Ectodermal cell (in vitro differentiated cells): ENCODE measurements around the gene PPL. TPM values are rescaled to one million over a fixed set of nuclear protein-coding genes. Genes with fewer than 3 reads are reported as not detected.

Source experiments
- H3K27ac ChIP-seq: 2 replicates; pipeline ENCODE4 v1.7.0; 2013; ENCODE audit warnings: mild to moderate bottlenecking, low read depth, low read length; ENCODE audit not compliant: insufficient read depth, poor library complexity, severe bottlenecking
- H3K27me3 ChIP-seq: 2 replicates; pipeline ENCODE4 v1.7.0; 2013; ENCODE audit warnings: mild to moderate bottlenecking, low read length; ENCODE audit not compliant: insufficient read depth, control insufficient read depth, poor library complexity, severe bottlenecking
- H3K36me3 ChIP-seq: one replicate; pipeline ENCODE4 v1.7.0; 2013; ENCODE audit warnings: low read length; ENCODE audit not compliant: control insufficient read depth, insufficient read depth
- H3K4me1 ChIP-seq: one replicate; pipeline ENCODE4 v1.7.0; 2013; ENCODE audit warnings: low read length; ENCODE audit not compliant: control insufficient read depth, insufficient read depth
- H3K4me3 ChIP-seq: 2 replicates; pipeline ENCODE4 v1.7.0; 2013; ENCODE audit warnings: low read depth, low read length, control low read depth; ENCODE audit not compliant: insufficient read depth
- H3K9me3 ChIP-seq: 2 replicates; pipeline ENCODE4 v1.7.0; 2013; ENCODE audit warnings: mild to moderate bottlenecking, low read length, moderate library complexity; ENCODE audit not compliant: control insufficient read depth
- WGBS, 2 experiments: methylation state at CpG; one replicate each; pipeline ENCODE4 v1.1.7; 2013; ENCODE audit warnings: missing lambda C conversion rate in 2 of 2; 5-methylcytosine and 5-hydroxymethylcytosine counted together
- polyA plus RNA-seq, 4 experiments: library from polyadenylated mRNA; stranded (reverse); fragments of 50-300 nt; gene quantifications; one replicate each; pipeline ENCODE4 v1.2.3, GENCODE V29; 2013

Gene PPL
- polyA plus RNA-seq (2013, experiment 1 of 4) = 3.2 TPM
- 4.2 TPM for polyA plus RNA-seq (2013, experiment 2 of 4)
- 3.4 TPM for polyA plus RNA-seq (2013, experiment 3 of 4)
- polyA plus RNA-seq (2013, experiment 4 of 4) = 4.0 TPM

GRCh38 chr16:4936991-4937781 lies at the start of gene PPL:
Gene PPL (minus strand): TSS chr16:4937148. CDS start chr16:4937045, 103 bp downstream.
- Histone ChIP-seq H3K4me3 (peak within 1 kb of the TSS; percentile 49), H3K4me1 (peaks cover 6% of the 10 kb centered on the region), H3K27me3 (peaks cover 37% of the 10 kb centered on the region), H3K27ac (no peak within 1 kb of the TSS), H3K9me3 (no peaks in the 10 kb centered on the region), H3K36me3 (no peaks in the 10 kb centered on the region)
- 9% methylated on average over 76 of the region's 76 CpGs for WGBS, 2 experiments

GRCh38 chr16:4984174-4984990 lies 47.4 kb upstream of the PPL start:
- Histone ChIP-seq H3K4me3 (no peak overlapping the region), H3K27me3 (peaks cover 47% of the 10 kb centered on the region), H3K36me3 (no peaks in the 10 kb centered on the region), H3K27ac (no peak overlapping the region), H3K9me3 (no peaks in the 10 kb centered on the region), H3K4me1 (no peaks in the 10 kb centered on the region)
- WGBS, 2 experiments = 88 to 96% methylated on average over 2 to 4 of the region's 5 CpGs

GRCh38 chr16:4982056-4982867 lies 45.3 kb upstream of the PPL start:
- H3K4me1 ChIP-seq = no peaks in the 10 kb centered on the region
- no peak overlapping the region for H3K27ac ChIP-seq
- H3K36me3 ChIP-seq = no peaks in the 10 kb centered on the region
- peaks cover 26% of the 10 kb centered on the region for H3K27me3 ChIP-seq
- WGBS, 2 experiments = 73 to 79% methylated on average over 19 to 20 of the region's 20 CpGs
- no peak overlapping the region for H3K4me3 ChIP-seq
- H3K9me3 ChIP-seq = no peaks in the 10 kb centered on the region

- Histone ChIP-seq H3K36me3 (no peaks in the 10 kb centered on the region), H3K9me3 (no peaks in the 10 kb centered on the region), H3K27ac (no peak overlapping the region), H3K4me1 (no peaks in the 10 kb centered on the region), H3K27me3 (peaks cover 18% of the 10 kb centered on the region), H3K4me3 (no peak overlapping the region)
- WGBS, 2 experiments = 91 to 92% methylated on average over 7 of the region's 7 CpGs
Observed at GRCh38 chr16:4981473-4981872, 44.5 kb upstream of the PPL start.

GRCh38 chr16:4980691-4981090 lies 43.7 kb upstream of the PPL start:
- WGBS, 2 experiments = 86 to 90% methylated on average over 10 of the region's 10 CpGs

GRCh38 chr16:4979736-4980660 lies 43.0 kb upstream of the PPL start:
- no peaks in the 10 kb centered on the region for H3K9me3 ChIP-seq
- H3K27me3 ChIP-seq = peaks cover 7% of the 10 kb centered on the region
- no peak overlapping the region for H3K27ac ChIP-seq
- no peaks in the 10 kb centered on the region for H3K4me1 ChIP-seq
- no peaks in the 10 kb centered on the region for H3K36me3 ChIP-seq
- 88 to 90% methylated on average over 25 of the region's 25 CpGs for WGBS, 2 experiments
- H3K4me3 ChIP-seq = no peak overlapping the region

More at GRCh38 chr16:4980691-4981090, 43.7 kb upstream of the PPL start:
- H3K4me1 ChIP-seq = no peaks in the 10 kb centered on the region
- H3K27ac ChIP-seq = no peak overlapping the region
- H3K36me3 ChIP-seq = no peaks in the 10 kb centered on the region
- H3K9me3 ChIP-seq = no peaks in the 10 kb centered on the region
- H3K4me3 ChIP-seq = no peak overlapping the region
- peaks cover 10% of the 10 kb centered on the region for H3K27me3 ChIP-seq

GRCh38 chr16:4979164-4979563 lies 42.2 kb upstream of the PPL start:
- no peaks in the 10 kb centered on the region for H3K9me3 ChIP-seq
- no peak overlapping the region for H3K4me3 ChIP-seq
- 93 to 94% methylated on average over 7 of the region's 7 CpGs for WGBS, 2 experiments
- H3K4me1 ChIP-seq = no peaks in the 10 kb centered on the region
- no peaks in the 10 kb centered on the region for H3K36me3 ChIP-seq
- H3K27me3 ChIP-seq = no peaks in the 10 kb centered on the region
- H3K27ac ChIP-seq = no peak overlapping the region

- Histone ChIP-seq H3K36me3 (no peaks in the 10 kb centered on the region), H3K27ac (no peak overlapping the region), H3K27me3 (no peaks in the 10 kb centered on the region), H3K4me3 (no peak overlapping the region), H3K4me1 (peaks cover 5% of the 10 kb centered on the region), H3K9me3 (no peaks in the 10 kb centered on the region)
- 87 to 88% methylated on average over 4 to 5 of the region's 5 CpGs for WGBS, 2 experiments
Observed at GRCh38 chr16:4976611-4977145, 39.7 kb upstream of the PPL start.

GRCh38 chr16:4976079-4976478 lies 39.1 kb upstream of the PPL start:
- H3K4me1 ChIP-seq = peaks cover 5% of the 10 kb centered on the region
- no peaks in the 10 kb centered on the region for H3K36me3 ChIP-seq
- H3K27me3 ChIP-seq = no peaks in the 10 kb centered on the region
- H3K27ac ChIP-seq = no peak overlapping the region
- H3K9me3 ChIP-seq = no peaks in the 10 kb centered on the region
- WGBS, 2 experiments = 94 to 98% methylated on average over 2 of the region's 2 CpGs
- H3K4me3 ChIP-seq = no peak overlapping the region
